ENCODE measurements around the gene ALKBH3. TPM values are rescaled to one million over a fixed set of nuclear protein-coding genes. Genes with fewer than 3 reads are reported as not detected.

The ALKBH3 gene
- total and polyA plus RNA-seq, 4 experiments from 2014 or later, result 34.1 to 49.8 (median 38.0) TPM

GRCh38 chr11:43952401-43953342 lies 72.0 kb downstream of the ALKBH3 start:
- Mint-ChIP-seq H3K27me3 (peaks cover 20 to 37% of the 10 kb centered on the region in 2 donors), H3K9me3 (no peaks in the 10 kb centered on the region), H3K27ac (no peak overlapping the region), H3K36me3 (no peaks in the 10 kb centered on the region), H3K4me3 (no peak overlapping the region), H3K4me1 (no peaks in the 10 kb centered on the region)
- Histone ChIP-seq H3K36me3 (ENCODE audit: insufficient read depth, low read length) (no peaks in the 10 kb centered on the region), H3K27me3 (ENCODE audit: insufficient read depth, low read length) (no peaks in the 10 kb centered on the region), H3K27ac (ENCODE audit: low read depth, low read length) (no peak overlapping the region), H3K4me1 (ENCODE audit: insufficient read depth, low read length) (no peaks in the 10 kb centered on the region), H3K4me3 (ENCODE audit: low read length in 2 of 2) (no peak overlapping the region), H3K9me3 (ENCODE audit: control insufficient read depth in 1 of 2, low read length in 2 of 2) (no peaks in the 10 kb centered on the region)
- intact Hi-C loops (cut with micrococcal nuclease), result no loop called here
- no peak for DNase-seq
- POLR2A ChIA-PET (ENCODE audit: partially characterized antibody), result no interaction called here
- CTCF ChIA-PET (ENCODE audit: partially characterized antibody), result no interaction called here

- ChIA-PET CTCF (ENCODE audit: partially characterized antibody) (no interaction called here), POLR2A (ENCODE audit: partially characterized antibody) (no interaction called here)
- no peaks in the 10 kb centered on the region for H3K36me3 Mint-ChIP-seq
- no peak overlapping the region for H3K27ac ChIP-seq (ENCODE audit: low read depth, low read length)
- H3K27ac Mint-ChIP-seq, result no peak overlapping the region
- H3K4me1 ChIP-seq (ENCODE audit: insufficient read depth, low read length), result no peaks in the 10 kb centered on the region
- H3K4me3 ChIP-seq (ENCODE audit: low read length in 2 of 2), result no peak overlapping the region
- no peak overlapping the region for H3K4me3 Mint-ChIP-seq
- DNase-seq, result no peak
- no peaks in the 10 kb centered on the region for H3K27me3 ChIP-seq (ENCODE audit: insufficient read depth, low read length)
- no peaks in the 10 kb centered on the region for H3K4me1 Mint-ChIP-seq
- intact Hi-C loops (cut with micrococcal nuclease), result no loop called here
- H3K36me3 ChIP-seq (ENCODE audit: insufficient read depth, low read length), result no peaks in the 10 kb centered on the region
- peaks cover 0 to 3% (median 0%) of the 10 kb centered on the region in 8 donors for H3K9me3 Mint-ChIP-seq
- peaks cover 20 to 37% of the 10 kb centered on the region in 2 donors for H3K27me3 Mint-ChIP-seq
- no peaks in the 10 kb centered on the region for H3K9me3 ChIP-seq (ENCODE audit: control insufficient read depth in 1 of 2, low read length in 2 of 2)
Measured at GRCh38 chr11:43953521-43953920, 72.9 kb downstream of the ALKBH3 start.

- Mint-ChIP-seq H3K4me3 (no peak overlapping the region), H3K9me3 (peaks cover 0 to 4% (median 0%) of the 10 kb centered on the region in 8 donors), H3K27ac (no peak overlapping the region), H3K36me3 (no peaks in the 10 kb centered on the region), H3K4me1 (no peaks in the 10 kb centered on the region), H3K27me3 (peaks cover 17 to 37% of the 10 kb centered on the region in 2 donors)
- no peaks in the 10 kb centered on the region for H3K36me3 ChIP-seq (ENCODE audit: insufficient read depth, low read length)
- H3K4me3 ChIP-seq (ENCODE audit: low read length in 2 of 2), result no peak overlapping the region
- H3K9me3 ChIP-seq (ENCODE audit: control insufficient read depth in 1 of 2, low read length in 2 of 2), result no peaks in the 10 kb centered on the region
- intact Hi-C loops (cut with micrococcal nuclease), result no loop called here
- CTCF ChIA-PET (ENCODE audit: partially characterized antibody), result no interaction called here
- H3K27me3 ChIP-seq (ENCODE audit: insufficient read depth, low read length), result no peaks in the 10 kb centered on the region
- H3K27ac ChIP-seq (ENCODE audit: low read depth, low read length), result no peak overlapping the region
- POLR2A ChIA-PET (ENCODE audit: partially characterized antibody), result no interaction called here
- no peaks in the 10 kb centered on the region for H3K4me1 ChIP-seq (ENCODE audit: insufficient read depth, low read length)
- no peak for DNase-seq
Measured at GRCh38 chr11:43954241-43954640, 73.6 kb downstream of the ALKBH3 start.

GRCh38 chr11:43955381-43956118 lies 74.9 kb downstream of the ALKBH3 start:
- Mint-ChIP-seq H3K9me3 (peaks cover 0 to 4% (median 0%) of the 10 kb centered on the region in 8 donors), H3K4me3 (no peak overlapping the region), H3K36me3 (no peaks in the 10 kb centered on the region), H3K27me3 (peaks cover 11 to 29% of the 10 kb centered on the region in 2 donors), H3K27ac (no peak overlapping the region), H3K4me1 (no peaks in the 10 kb centered on the region)
- intact Hi-C loops (cut with micrococcal nuclease), result no loop called here
- no peak for DNase-seq
- Histone ChIP-seq H3K9me3 (ENCODE audit: control insufficient read depth in 1 of 2, low read length in 2 of 2) (no peaks in the 10 kb centered on the region), H3K27ac (ENCODE audit: low read depth, low read length) (no peak overlapping the region), H3K4me3 (ENCODE audit: low read length in 2 of 2) (no peak overlapping the region), H3K27me3 (ENCODE audit: insufficient read depth, low read length) (no peaks in the 10 kb centered on the region), H3K4me1 (ENCODE audit: insufficient read depth, low read length) (no peaks in the 10 kb centered on the region), H3K36me3 (ENCODE audit: insufficient read depth, low read length) (no peaks in the 10 kb centered on the region)
- ChIA-PET CTCF (ENCODE audit: partially characterized antibody) (no interaction called here), POLR2A (ENCODE audit: partially characterized antibody) (no interaction called here)

GRCh38 chr11:43957571-43957970 lies 76.9 kb downstream of the ALKBH3 start:
- Mint-ChIP-seq H3K4me3 (no peak overlapping the region), H3K27me3 (peaks cover 12 to 33% of the 10 kb centered on the region in 2 donors), H3K4me1 (no peaks in the 10 kb centered on the region), H3K27ac (no peak overlapping the region), H3K36me3 (no peaks in the 10 kb centered on the region), H3K9me3 (peaks cover 0 to 4% (median 0%) of the 10 kb centered on the region in 8 donors)
- no peak for DNase-seq
- no peaks in the 10 kb centered on the region for H3K27me3 ChIP-seq (ENCODE audit: insufficient read depth, low read length)
- no peak overlapping the region for H3K27ac ChIP-seq (ENCODE audit: low read depth, low read length)
- intact Hi-C loops (cut with micrococcal nuclease), result no loop called here
- no peaks in the 10 kb centered on the region for H3K4me1 ChIP-seq (ENCODE audit: insufficient read depth, low read length)
- ChIA-PET POLR2A (ENCODE audit: partially characterized antibody) (no interaction called here), CTCF (ENCODE audit: partially characterized antibody) (no interaction called here)
- no peaks in the 10 kb centered on the region for H3K9me3 ChIP-seq (ENCODE audit: control insufficient read depth in 1 of 2, low read length in 2 of 2)
- H3K36me3 ChIP-seq (ENCODE audit: insufficient read depth, low read length), result no peaks in the 10 kb centered on the region
- no peak overlapping the region for H3K4me3 ChIP-seq (ENCODE audit: low read length in 2 of 2)

GRCh38 chr11:43959321-43959995 lies 78.8 kb downstream of the ALKBH3 start:
- H3K36me3 ChIP-seq (ENCODE audit: insufficient read depth, low read length), result no peaks in the 10 kb centered on the region
- no peak overlapping the region for H3K4me3 ChIP-seq (ENCODE audit: low read length in 2 of 2)
- no peaks in the 10 kb centered on the region for H3K27me3 ChIP-seq (ENCODE audit: insufficient read depth, low read length)
- ChIA-PET CTCF (ENCODE audit: partially characterized antibody) (no interaction called here), POLR2A (ENCODE audit: partially characterized antibody) (interaction anchor here (0.6 kb wide), 1 partner anchor 11 kb away, joined by 3 read pairs; no protein-coding TSS in a partner anchor)
- no peak overlapping the region for H3K27ac ChIP-seq (ENCODE audit: low read depth, low read length)
- Mint-ChIP-seq H3K4me3 (no peak overlapping the region), H3K27me3 (peaks cover 12 to 24% of the 10 kb centered on the region in 2 donors), H3K27ac (no peak overlapping the region), H3K9me3 (peaks cover 0 to 4% (median under 1%) of the 10 kb centered on the region in 8 donors), H3K4me1 (no peaks in the 10 kb centered on the region), H3K36me3 (no peaks in the 10 kb centered on the region)
- no peak for DNase-seq
- intact Hi-C loops (cut with micrococcal nuclease), result no loop called here
- H3K9me3 ChIP-seq (ENCODE audit: control insufficient read depth in 1 of 2, low read length in 2 of 2), result no peaks in the 10 kb centered on the region
- no peaks in the 10 kb centered on the region for H3K4me1 ChIP-seq (ENCODE audit: insufficient read depth, low read length)
